ENCODE results near the gene EEF1A1.

Gene EEF1A1

DNA sequence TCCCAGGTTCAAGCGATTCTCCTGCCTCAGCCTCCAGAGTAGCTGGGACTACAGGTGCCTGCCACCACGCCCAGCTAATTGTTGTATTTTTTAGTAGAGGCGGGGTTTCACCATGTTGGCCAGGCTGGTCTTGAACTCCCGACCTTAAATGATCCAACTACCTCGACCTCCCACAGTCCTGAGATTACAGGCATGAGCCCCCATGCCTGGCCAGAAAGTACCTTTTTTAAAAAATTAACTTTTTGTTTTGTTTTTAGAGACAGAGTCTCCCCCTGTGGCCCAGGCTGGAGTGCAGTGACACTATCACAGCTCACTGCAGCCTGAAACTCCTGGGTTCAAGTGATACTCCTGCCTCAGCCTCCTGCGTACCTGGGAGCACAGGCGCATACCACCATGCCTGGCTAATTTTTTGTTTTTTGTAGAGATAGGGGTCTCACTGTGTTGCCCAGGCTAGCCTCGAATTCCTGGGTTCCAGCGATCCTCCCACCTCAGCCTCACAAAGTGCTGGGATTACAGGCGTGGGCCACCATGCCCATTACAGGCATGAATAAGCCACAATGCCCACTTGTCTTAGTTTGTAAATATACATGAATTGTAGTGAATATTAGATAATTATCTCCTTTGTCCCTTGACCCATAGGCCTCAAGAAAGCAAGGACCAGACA, 17.4 kb upstream of the EEF1A1 start:
- no peak overlapping the region for H3K4me3 ChIP-seq (ENCODE audit: low read depth, low read length)

DNA sequence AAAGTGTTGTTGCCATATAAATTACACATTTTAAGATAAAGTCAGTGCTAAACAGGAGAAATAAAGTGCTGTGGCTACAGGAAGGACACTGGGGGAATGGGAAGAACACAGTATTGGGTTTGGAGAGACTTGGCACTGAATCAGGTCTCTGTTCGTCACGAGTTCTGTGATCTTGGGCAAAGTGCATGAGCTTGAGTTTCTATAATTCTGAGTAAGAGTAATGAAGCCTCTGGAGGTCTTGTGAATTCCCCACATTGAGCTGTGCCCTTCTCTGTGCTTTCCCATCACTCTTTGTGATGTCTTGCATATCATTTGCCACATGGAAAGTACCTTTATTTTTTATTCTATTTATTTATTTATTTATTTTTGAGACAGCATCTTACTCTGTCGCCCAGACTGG, 16.8 kb upstream of the EEF1A1 start:
- H3K4me3 ChIP-seq (ENCODE audit: low read depth, low read length): no peak overlapping the region

DNA sequence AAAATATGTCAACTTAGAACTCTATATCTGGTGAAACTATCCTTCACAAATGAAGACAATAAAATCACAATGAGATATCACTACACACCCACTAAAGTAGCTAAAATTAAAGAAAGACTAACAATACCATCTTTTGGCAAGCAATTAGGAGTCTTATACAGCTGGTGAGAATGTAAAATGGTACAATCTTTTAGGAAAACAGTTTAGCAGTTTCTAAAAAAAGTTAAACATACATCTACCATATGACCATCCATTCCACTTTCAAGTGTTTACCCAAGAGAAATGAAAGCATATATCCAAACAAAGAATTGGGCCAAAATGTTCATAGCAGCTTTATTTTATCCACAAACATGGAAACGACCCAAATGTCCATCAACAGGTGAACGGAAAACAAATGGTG, 13.8 kb upstream of the EEF1A1 start:
- no peak overlapping the region for H3K4me3 ChIP-seq (ENCODE audit: low read depth, low read length)

DNA sequence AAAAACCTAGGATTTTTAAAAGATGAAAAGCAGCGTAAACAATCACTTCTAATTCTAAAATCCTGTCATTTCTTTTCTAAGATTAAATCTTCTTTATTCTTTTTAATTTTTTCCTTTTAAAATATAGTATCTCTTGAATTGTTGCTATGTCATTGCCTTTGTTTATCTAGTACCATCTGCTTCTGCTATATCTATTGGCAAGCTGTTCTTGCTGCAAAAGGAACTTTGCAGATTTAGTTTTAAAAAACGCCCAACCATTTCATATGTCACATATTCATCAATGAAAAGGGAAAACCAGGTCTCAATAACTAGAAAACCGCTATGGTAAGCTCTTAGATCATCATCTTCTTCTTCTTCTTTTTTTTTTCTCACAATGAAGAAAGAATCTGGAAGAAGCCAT, 11.5 kb upstream of the EEF1A1 start:
- H3K4me3 ChIP-seq (ENCODE audit: low read depth, low read length): no peak overlapping the region

DNA sequence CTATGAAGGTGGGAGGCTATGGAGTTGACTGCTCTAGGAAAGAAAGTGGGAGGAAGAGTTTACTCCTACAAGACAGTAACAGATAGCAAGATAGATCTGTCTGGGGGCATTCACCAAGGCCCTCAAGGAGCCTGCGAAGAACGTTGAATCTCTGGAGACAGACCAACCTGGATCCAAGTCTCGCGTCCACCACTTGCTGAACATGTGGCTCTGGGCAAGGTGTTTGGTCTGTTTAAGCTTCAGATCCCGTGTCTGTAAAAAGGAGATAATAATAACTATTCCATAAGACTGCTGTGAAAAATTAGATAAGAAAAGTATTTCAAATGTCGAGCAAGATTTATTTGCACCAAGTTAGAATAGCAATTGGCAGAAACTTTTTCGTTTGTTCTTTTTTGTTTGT, 8.1 kb upstream of the EEF1A1 start:
- H3K4me3 ChIP-seq (ENCODE audit: low read depth, low read length): no peak overlapping the region

DNA sequence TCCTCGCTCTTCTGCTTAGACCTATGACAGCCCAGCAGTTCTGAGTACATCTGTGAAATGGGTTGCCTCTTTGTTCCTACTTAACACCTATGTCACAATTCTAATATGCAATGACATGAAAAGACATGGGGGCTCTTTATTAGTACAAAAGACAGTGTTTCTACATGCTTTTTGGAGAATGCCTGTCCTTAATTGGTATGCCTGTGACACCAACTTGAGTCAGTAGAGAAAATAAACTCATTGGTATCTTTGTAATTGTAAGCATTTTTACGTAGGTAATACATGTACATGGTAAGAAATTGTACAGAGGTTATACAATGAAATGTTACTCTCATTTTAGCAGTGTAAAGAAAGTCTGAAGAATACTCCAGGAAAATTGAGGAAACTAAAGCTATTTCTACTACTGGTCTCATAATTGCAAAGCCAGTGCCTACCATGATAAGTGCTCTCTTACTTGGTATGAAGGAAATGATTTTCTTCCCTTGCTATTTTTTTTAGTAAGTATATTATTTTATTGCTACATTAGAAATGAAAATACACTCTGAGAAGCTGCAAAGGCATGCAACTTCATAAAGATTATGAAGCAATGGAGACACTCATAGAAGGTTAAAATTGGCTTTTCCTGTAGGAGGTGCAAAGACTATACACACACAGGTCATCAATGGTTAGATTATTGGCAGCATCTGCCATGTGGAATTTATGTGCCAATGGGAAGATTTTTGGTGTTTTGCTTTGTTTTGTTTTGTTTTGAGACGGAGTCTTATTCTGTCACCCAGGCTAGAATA, 4.9 kb upstream of the EEF1A1 start:
- H3K4me3 ChIP-seq (ENCODE audit: low read depth, low read length): no peak overlapping the region

DNA sequence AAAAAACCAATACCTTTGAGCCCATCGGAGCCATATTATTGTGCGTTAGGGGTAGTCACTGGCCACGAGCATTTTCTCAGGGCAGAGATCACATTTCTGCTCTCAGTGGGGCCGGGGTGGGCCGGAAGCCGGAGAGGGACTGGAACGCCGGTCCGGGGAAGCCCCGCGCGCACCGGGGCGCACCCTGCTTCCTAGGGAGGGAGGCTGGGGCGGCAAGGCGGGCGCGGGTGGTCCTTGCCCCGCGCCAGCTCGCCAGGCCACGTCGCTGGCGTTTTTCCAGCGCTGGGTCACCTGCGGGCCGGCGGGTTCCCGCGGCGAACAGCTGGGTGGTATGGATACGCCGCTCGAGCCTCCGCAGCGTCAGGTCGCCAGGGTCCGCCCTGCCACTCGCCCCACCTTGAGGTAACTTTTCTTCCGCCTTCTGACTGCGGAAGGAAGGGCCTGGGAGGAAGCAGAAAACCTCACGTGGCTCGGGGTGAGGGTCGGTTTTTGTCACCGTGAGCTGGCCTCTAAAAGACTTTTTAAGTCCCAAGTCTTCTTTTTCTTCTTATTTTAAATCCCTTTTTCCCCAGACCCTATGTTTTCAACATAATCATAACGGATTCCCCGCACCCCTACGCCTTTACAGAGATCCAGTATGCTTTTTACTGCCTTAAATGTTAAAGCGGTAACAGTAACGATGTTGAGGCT, 2.7 kb upstream of the EEF1A1 start:
- peak overlapping the region; percentile 35 for H3K4me3 ChIP-seq (ENCODE audit: low read depth, low read length)

DNA sequence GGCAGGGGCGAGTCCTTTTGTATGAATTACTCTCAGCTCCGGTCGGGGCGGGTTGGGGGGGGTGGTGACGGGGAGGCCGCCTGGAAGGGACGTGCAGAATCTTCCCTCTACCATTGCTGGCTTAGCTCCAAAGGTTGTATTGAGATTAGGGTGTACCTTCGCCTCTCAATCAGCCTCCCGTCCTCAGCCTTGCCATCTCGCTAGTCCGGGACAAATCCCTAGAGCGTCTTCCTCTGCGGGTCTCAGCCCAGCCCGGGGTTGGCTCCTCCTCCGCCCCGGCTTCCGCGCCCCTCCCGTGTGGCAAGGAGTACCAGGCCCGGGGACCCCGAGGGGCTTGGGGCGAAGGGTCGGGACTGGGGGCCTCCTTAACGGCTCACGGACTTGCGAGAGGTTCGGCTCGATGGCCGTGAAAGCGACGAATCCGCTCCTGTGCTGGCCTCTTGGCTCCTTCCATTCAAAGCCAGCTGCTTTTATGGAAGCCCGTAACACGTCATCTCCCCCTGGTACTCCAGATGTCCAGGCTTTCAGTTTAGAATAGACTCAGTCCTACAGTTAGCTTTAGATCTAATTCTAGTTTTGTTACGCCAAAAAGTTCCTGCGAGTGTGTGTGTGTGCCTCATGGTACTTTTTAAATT, 636 bp upstream of the EEF1A1 start:
- peak overlapping the region; percentile 97 for H3K4me3 ChIP-seq (ENCODE audit: low read depth, low read length)

DNA sequence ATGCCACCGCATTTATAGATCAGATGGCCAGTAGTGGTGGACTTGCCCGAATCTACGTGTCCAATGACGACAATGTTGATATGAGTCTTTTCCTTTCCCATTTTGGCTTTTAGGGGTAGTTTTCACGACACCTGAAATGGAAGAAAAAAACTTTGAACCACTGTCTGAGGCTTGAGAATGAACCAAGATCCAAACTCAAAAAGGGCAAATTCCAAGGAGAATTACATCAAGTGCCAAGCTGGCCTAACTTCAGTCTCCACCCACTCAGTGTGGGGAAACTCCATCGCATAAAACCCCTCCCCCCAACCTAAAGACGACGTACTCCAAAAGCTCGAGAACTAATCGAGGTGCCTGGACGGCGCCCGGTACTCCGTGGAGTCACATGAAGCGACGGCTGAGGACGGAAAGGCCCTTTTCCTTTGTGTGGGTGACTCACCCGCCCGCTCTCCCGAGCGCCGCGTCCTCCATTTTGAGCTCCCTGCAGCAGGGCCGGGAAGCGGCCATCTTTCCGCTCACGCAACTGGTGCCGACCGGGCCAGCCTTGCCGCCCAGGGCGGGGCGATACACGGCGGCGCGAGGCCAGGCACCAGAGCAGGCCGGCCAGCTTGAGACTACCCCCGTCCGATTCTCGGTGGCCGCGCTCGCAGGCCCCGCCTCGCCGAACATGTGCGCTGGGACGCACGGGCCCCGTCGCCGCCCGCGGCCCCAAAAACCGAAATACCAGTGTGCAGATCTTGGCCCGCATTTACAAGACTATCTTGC, 725 bp downstream of the EEF1A1 start:
- peak overlapping the region; percentile 97 for H3K4me3 ChIP-seq (ENCODE audit: low read depth, low read length)

DNA sequence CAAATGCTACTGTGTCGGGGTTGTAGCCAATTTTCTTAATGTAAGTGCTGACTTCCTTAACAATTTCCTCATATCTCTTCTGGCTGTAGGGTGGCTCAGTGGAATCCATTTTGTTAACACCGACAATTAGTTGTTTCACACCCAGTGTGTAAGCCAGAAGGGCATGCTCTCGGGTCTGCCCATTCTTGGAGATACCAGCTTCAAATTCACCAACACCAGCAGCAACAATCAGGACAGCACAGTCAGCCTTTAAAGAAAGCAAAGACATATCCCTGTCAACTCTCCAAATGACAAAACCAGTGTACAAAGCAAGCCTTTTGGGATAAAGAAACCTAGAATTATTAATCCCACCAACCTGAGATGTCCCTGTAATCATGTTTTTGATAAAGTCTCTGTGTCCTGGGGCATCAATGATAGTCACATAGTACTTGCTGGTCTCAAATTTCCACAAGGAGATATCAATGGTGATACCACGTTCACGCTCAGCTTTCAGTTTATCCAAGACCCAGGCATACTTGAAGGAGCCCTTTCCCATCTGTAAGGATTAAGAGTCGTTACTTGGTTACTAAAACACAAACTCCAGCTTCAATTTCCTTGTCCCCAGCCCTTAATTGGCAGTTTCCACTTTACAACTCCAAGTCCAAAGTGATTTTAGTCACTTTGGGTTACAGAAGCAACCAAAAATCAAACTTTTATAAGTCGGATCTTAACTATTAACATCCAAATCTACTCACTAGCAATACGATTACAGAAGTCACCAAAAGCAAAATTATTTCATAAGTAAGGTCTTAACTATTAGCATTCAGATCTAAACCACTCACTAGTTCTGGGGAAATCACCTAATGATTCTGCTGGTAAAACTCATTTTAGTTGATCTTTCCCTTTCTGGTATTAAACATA, 1.6 kb downstream of the EEF1A1 start:
- peak overlapping the region; percentile 97 for H3K4me3 ChIP-seq (ENCODE audit: low read depth, low read length)

DNA sequence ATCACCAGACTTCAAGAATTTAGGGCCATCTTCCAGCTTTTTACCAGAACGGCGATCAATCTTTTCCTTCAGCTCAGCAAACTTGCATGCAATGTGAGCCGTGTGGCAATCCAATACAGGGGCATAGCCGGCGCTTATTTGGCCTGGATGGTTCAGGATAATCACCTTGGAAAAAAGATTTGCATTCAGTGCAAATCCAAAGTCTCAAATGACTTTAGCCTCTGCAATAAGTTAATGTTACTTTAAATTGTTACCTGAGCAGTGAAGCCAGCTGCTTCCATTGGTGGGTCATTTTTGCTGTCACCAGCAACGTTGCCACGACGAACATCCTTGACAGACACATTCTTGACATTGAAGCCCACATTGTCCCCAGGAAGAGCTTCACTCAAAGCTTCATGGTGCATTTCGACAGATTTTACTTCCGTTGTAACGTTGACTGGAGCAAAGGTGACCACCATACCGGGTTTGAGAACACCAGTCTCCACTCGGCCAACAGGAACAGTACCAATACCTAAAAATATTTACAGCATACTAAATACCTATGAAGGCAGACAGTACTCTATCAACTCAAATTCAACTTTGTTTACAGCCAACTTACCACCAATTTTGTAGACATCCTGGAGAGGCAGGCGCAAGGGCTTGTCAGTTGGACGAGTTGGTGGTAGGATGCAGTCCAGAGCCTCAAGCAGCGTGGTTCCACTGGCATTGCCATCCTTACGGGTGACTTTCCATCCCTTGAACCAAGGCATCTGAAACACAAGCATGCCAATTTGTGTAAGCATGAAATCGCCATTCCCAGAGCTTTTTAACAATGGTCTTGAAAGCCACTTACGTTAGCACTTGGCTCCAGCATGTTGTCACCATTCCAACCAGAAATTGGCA, 2.5 kb downstream of the EEF1A1 start:
- H3K4me3 ChIP-seq (ENCODE audit: low read depth, low read length): peak overlapping the region; percentile 97

DNA sequence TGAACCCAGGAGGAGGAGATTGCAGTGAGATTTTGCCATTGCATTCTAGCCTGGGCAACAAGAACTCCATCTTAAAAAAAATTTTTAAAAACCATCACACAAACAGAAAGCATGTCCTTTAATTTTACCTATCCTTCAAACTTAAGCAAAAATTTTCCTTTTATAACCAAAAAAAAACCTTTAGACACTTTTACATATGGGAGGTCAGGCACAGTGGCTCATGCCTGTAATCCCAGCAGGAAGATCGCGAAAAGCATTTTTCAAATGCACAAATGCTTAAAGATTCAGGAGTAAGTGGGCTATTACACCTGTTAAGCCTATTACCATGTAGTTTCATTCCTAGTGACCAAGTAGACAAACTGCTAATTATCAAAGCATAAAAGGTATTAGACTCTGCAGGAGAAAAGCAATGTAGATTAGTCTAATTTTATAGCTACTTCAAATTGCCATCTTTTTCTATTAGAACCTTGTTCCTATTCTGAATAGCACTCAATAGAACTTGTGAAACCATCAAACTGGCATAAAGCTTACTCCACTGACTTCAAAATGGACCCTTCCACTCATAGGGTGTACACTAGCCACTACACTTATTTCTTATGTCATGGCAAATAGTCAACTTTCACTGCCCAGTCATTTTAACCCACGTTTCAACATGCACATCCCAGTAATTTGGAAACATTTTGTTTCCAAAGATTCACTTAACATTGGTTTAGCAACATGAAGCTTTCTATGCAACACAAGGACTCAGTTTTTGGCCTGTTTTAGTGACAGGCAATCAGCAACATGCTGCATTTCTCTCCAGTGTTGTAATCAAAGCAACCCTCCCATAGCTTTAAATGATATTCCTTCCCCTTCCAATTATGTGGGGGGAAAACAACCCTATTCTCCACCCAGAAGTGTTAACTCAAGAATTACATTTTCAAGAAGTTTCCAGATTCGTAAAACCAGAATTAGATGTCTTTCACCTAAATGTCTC, 4.0 kb downstream of the EEF1A1 start:
- H3K4me3 ChIP-seq (ENCODE audit: low read depth, low read length): peak overlapping the region; percentile 18

DNA sequence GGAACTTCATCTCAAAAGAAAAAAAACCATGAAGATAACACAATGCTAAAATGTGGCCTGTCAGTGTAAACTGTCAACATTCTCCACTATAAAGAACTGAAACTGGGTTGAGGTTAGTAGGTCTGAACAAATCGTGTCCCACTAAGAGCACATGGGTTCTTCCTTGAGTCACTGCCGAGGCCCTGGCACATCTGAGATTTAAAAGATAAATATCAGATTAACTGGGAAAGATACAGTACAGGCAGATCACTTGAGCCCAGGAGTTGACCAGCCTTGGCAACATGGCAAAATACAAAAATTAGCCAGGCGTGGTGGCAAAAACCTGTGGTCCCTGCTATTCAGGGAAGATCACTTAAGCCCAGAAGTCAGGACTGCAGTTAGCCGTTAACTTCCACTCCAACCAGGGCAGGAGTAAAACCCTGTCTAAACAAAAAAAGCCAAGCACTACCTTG, 5.6 kb downstream of the EEF1A1 start:
- H3K4me3 ChIP-seq (ENCODE audit: low read depth, low read length): no peak overlapping the region

DNA sequence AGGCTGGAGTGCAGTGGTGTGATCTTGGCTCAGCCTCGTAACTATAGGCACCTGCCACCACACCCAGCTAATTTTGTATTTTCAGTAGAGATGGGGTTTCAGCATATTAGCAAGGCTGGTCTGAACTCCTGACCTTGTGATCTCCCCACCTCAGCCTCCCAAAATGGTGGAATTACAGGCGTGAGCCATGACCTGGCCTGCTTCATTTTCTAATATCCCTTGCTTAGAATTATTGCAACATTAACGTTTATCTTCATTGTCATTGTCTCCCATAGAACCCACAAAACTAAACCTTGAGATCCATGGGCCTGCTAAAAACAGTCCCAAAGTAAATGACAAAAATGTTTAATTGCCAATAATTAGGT, 6.1 kb downstream of the EEF1A1 start:
- no peak overlapping the region for H3K4me3 ChIP-seq (ENCODE audit: low read depth, low read length)

DNA sequence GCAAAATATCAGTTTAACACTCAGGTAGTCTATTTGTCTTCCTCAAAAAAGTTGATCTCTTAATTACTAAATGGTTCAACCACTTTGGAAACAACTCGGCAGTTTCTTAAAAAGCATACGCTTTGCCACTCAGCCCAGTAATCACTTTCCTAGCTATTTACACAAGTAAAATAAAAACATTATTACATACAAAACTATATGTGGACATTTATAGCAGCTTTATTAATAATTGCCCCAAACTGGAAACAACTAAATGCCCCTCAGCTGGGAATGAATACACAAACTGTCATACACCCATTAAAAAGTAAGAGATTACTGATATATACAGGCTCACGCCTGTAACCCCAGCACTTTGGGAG, 7.4 kb downstream of the EEF1A1 start:
- no peak overlapping the region for H3K4me3 ChIP-seq (ENCODE audit: low read depth, low read length)

DNA sequence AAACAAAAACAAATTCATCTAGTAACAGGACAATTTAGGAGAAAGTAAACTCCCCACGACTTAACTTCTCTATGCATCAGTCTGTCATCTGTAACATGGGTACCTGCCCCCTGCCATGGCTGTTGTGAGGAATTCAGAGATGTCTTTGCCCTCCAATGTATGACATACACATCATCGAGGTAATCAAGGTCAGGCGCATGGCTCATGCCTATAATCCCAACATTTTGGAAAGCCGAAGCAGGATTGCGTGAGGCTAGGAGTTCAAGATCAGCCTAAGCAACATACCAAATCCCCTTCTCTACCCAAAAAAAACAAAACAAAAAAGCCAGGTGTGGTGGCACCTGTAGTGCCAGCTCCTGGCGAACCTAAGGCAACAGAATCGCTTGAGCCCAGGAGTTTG, 9.0 kb downstream of the EEF1A1 start:
- no peak overlapping the region for H3K4me3 ChIP-seq (ENCODE audit: low read depth, low read length)

DNA sequence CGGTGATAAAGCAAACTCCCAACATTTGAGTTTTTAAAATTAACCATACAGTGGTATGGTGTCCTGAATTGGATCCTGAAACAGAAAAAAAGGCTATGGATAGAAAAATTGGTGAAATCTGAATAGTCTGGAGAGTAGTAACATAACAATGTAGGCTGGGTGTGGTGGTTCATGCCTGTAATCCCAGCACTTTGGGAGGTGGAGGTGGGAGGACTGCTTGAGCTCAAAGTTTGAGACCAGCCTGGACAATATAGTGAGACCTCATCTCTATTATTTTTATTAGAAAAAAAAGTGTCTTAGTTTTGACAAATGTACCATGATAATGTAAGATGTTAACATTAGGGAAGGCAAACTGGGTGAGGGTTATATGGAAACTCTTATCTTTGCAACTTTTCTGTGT, 11.0 kb downstream of the EEF1A1 start:
- no peak overlapping the region for H3K4me3 ChIP-seq (ENCODE audit: low read depth, low read length)

DNA sequence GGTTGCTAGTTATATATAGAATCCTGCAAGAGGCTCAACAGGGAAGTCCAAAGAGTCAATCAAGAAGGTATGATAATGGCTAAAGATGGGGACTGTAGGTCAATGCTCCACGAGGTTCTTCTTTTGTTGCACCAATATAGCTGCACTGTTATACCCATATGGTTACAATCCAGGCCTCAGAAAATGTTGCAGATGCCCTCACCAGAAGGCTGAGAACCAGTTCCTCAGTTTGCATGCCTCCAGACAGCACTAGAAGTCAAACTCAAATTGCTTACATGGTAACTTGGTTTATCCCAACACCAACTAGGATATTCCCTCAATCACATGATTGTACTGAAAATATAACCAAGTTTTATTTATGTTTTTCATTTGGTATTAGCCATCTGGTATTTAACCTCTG, 12.1 kb downstream of the EEF1A1 start:
- H3K4me3 ChIP-seq (ENCODE audit: low read depth, low read length): no peak overlapping the region
